K562 (cell line): ENCODE measurements around the gene HOXD1. TPM values are rescaled to one million over a fixed set of nuclear protein-coding genes. Genes with fewer than 3 reads are reported as not detected.

Experiments used
- ATAC-seq: fragments of 200-7000 bp; cut with Tn5 transposase; 3 replicates; pipeline ENCODE4 v1.9.1; 2020; ENCODE audit warnings: moderate library complexity
- BruUV-seq: library from RNA; stranded (reverse); fragments of 400-500 nt; replicated peaks from 2 replicates; lab custom pipeline; 2021; lab: Mats Ljungman, UMichigan
- CTCF ChIA-PET: fragments of 300-600 bp; formaldehyde crosslinking; extraction: SDS; loops from one replicate; lab custom pipeline; 2021; ENCODE audit warnings: low intra/inter-chr PET ratio; lab: Yijun Ruan, JAX
- POLR2A ChIA-PET: fragments of 300-600, 350-650 bp; sonication (Branson Sonifier 250); formaldehyde crosslinking; extraction: SDS; loops from one replicate; lab custom pipeline; 2021; ENCODE audit warnings: antibody characterized with exemption, inconsistent platforms; lab: Yijun Ruan, JAX
- DNase-seq, 4 experiments: peaks; one replicate each; pipeline versions ENCODE4 v3.0.0 to v3.0.0-alpha.2; 2011 to 2018; ENCODE audit warnings: low spot score in 3 of 4, mixed read lengths in 3 of 4; ENCODE audit errors: extremely low read depth in 1 of 4
- FAIRE-seq: peaks from 2 replicates; lab custom pipeline; 2011; peaks lifted over from hg19 to GRCh38; lab: Jason Lieb, UNC
- H2AFZ ChIP-seq: 2 replicates; pipeline ENCODE4 v1.6.0; 2011; ENCODE audit warnings: low read depth, low read length, control low read depth, inconsistent platforms
- H3K27ac ChIP-seq: fragments of 200-600 bp; 3 replicates; pipeline ENCODE4 v1.8.0; 2011; ENCODE audit warnings: low read depth, mild to moderate bottlenecking, control low read depth, inconsistent platforms, low read length, moderate library complexity, mixed read lengths; ENCODE audit errors: extremely low read depth
- H3K27me3 ChIP-seq, 2 experiments: fragments of 300-600 bp in 1 of 2; 2 replicates in 1 of 2; 3 replicates in 1 of 2; pipeline versions ENCODE4 v1.6.0 to v1.8.0; 2011; ENCODE audit warnings: inconsistent platforms in 2 of 2, low read length in 2 of 2, mild to moderate bottlenecking in 1 of 2, mixed read lengths in 1 of 2, moderate library complexity in 1 of 2; ENCODE audit not compliant: control insufficient read depth in 2 of 2, insufficient read depth in 2 of 2
- H3K36me3 ChIP-seq: fragments of 300-600 bp; 3 replicates; pipeline ENCODE4 v1.8.0; 2011; ENCODE audit warnings: mild to moderate bottlenecking, low read length, inconsistent platforms; ENCODE audit not compliant: control insufficient read depth, insufficient read depth
- H3K4me1 ChIP-seq, 2 experiments: fragments of 200-600 bp in 1 of 2; replicated peaks in 1 of 2; 2 replicates in 1 of 2; 3 replicates in 1 of 2; pipeline versions ENCODE4 v1.5.1 to v1.8.0; 2011; ENCODE audit warnings: inconsistent platforms in 2 of 2, low read length in 2 of 2, mild to moderate bottlenecking in 1 of 2, mixed read lengths in 1 of 2, moderate library complexity in 1 of 2; ENCODE audit not compliant: control insufficient read depth in 2 of 2, insufficient read depth in 2 of 2
- H3K4me2 ChIP-seq: 2 replicates; pipeline ENCODE4 v1.6.1; 2011; ENCODE audit warnings: low read length, control low read depth, inconsistent platforms, mixed read lengths; ENCODE audit not compliant: insufficient read depth
- H3K4me3 ChIP-seq: fragments of 200-600 bp; sonication (generic), shearing (Covaris generic); 2 replicates; pipeline ENCODE4 v1.5.1; 2016; ENCODE audit warnings: control low read depth, inconsistent platforms
- H3K79me2 ChIP-seq: fragments of 200-600 bp; 3 replicates; pipeline ENCODE4 v1.8.0; 2011; ENCODE audit warnings: low read length, inconsistent platforms; ENCODE audit not compliant: control insufficient read depth, insufficient read depth
- H3K9ac ChIP-seq, 2 experiments: 2 replicates each; pipeline versions ENCODE4 v1.6.0 to v1.6.1; 2011; ENCODE audit warnings: low read depth in 2 of 2, low read length in 2 of 2, control low read depth in 1 of 2, inconsistent platforms in 1 of 2, mild to moderate bottlenecking in 1 of 2, mixed read lengths in 1 of 2; ENCODE audit not compliant: insufficient read depth in 1 of 2
- H3K9me1 ChIP-seq: one replicate; pipeline ENCODE4 v1.6.0; 2011; ENCODE audit warnings: inconsistent platforms, mild to moderate bottlenecking, low read length, moderate library complexity; ENCODE audit not compliant: control insufficient read depth, insufficient read depth
- H3K9me3 ChIP-seq: replicated peaks from 2 replicates; pipeline ENCODE4 v1.5.1; 2011; ENCODE audit warnings: low read depth, low read length, inconsistent platforms; ENCODE audit not compliant: control insufficient read depth, insufficient read depth
- H4K20me1 ChIP-seq: replicated peaks from 2 replicates; pipeline ENCODE4 v1.6.1; 2011; ENCODE audit warnings: low read length, inconsistent platforms, mixed read lengths; ENCODE audit not compliant: control insufficient read depth, insufficient read depth
- CHD4 ChIP-seq: fragments of 200-600 bp; sonication (generic); IDR thresholded peaks from 3 replicates; pipeline ENCODE4 v1.6.1; 2012; ENCODE audit warnings: low read depth, mild to moderate bottlenecking, mixed read lengths, low read length, inconsistent platforms; ENCODE audit not compliant: insufficient read depth, insufficient replicate concordance, poor library complexity, severe bottlenecking
- EZH2 ChIP-seq: IDR thresholded peaks from 2 replicates; pipeline ENCODE4 v1.6.1; 2012; ENCODE audit warnings: low read depth, mild to moderate bottlenecking, inconsistent platforms, low read length, borderline replicate concordance
- HMBOX1 ChIP-seq: sonication (generic); IDR thresholded peaks from 2 replicates; pipeline ENCODE4 v1.6.1; 2016
- HMG20B ChIP-seq: fragments of 250-450 bp; sonication (Bioruptor Pico); IDR thresholded peaks from 2 replicates; pipeline ENCODE4 v1.5.0; 2021; ENCODE audit warnings: mild to moderate bottlenecking
- HNRNPH1 ChIP-seq: fragments of 200-400 bp; formaldehyde crosslinking; optimal IDR thresholded peaks from 2 replicates; pipeline ENCODE3; 2017; ENCODE audit warnings: low read depth, mild to moderate bottlenecking, low read length, moderate library complexity
- MIER1 ChIP-seq: fragments of 450-650 bp; IDR thresholded peaks from 2 replicates; pipeline ENCODE4 v1.6.1; 2016; ENCODE audit warnings: antibody characterized with exemption, mild to moderate bottlenecking, low read depth
- SMAD3 ChIP-seq: fragments of 450-650 bp; formaldehyde crosslinking; conservative IDR thresholded peaks from 2 replicates; pipeline ENCODE4 v1.4.0; 2020; ENCODE audit warnings: mild to moderate bottlenecking
- TRIM28 ChIP-seq: fragments of 450-650 bp; IDR thresholded peaks from 2 replicates; pipeline ENCODE4 v1.6.1; 2017
- ZNF318 ChIP-seq, 2 experiments: fragments of 450-650 bp; IDR thresholded peaks; 2 replicates each; pipeline ENCODE4 v1.6.1; 2016; ENCODE audit warnings: mild to moderate bottlenecking in 2 of 2, borderline replicate concordance in 1 of 2, low read depth in 1 of 2, moderate library complexity in 1 of 2
- ZNF444 ChIP-seq: fragments of 250-450 bp; sonication (Bioruptor Pico); IDR thresholded peaks from 2 replicates; pipeline ENCODE4 v1.4.0; 2020; ENCODE audit warnings: mild to moderate bottlenecking, moderate library complexity
- ZNF655 ChIP-seq: fragments of 250-450 bp; sonication (Bioruptor Pico); IDR thresholded peaks from 2 replicates; pipeline ENCODE4 v1.5.0; 2021
- WGBS: fragments of 100-300 bp; shearing (Covaris generic); methylation state at CpG from one replicate; pipeline ENCODE4 v1.1.6; 2016; ENCODE audit warnings: low coverage, mixed read lengths; ENCODE audit not compliant: insufficient coverage; ENCODE audit errors: missing lambda C conversion rate; 5-methylcytosine and 5-hydroxymethylcytosine counted together
- in situ Hi-C: fragments of 300-500 bp; cut with MboI; formaldehyde crosslinking; loops from 4 replicates; pipeline ENCODE4 v1.15.0; 2018; ENCODE audit warnings: inconsistent platforms, mixed read lengths
- intact Hi-C: fragments of 100-400 bp; cut with micrococcal nuclease; formaldehyde crosslinking; loops from 2 replicates; pipeline ENCODE4 v1.14.2; 2022
- polyA plus RNA-seq, 8 experiments: library from polyadenylated mRNA; depleted of rRNA in 4 of 8; stranded (reverse) in 5 of 8; unstranded in 3 of 8; fragments of >200 nt; fragmentation: Nextera tagmentation in 2 of 8; fragmentation: Illumina TruSeq in 1 of 8; extraction: Ambion mirVana in 2 of 8; extraction: Trizol in 1 of 8; gene quantifications; 2 replicates each; pipeline versions ENCODE4 v1.2.1 to v1.2.3, GENCODE V29; 2011 to 2014; ENCODE audit warnings: inconsistent platforms in 1 of 8, missing spikeins in 1 of 8
- total RNA-seq, 7 experiments: library from RNA; depleted of rRNA in 6 of 7; stranded (reverse); fragments of >200 nt in 6 of 7; fragmentation: Illumina TruSeq in 2 of 7; extraction: Trizol in 2 of 7; gene quantifications; 2 replicates each; pipeline versions ENCODE4 v1.2.1 to v1.2.3, GENCODE V29; 2011 to 2021; ENCODE audit warnings: low replicate concordance in 1 of 7

The HOXD1 gene
- total and polyA plus RNA-seq, 9 of the 15 experiments (the other 6 are each of a cell fraction or from before 2014, with no cell fraction given): not detected

GRCh38 chr2:176170602-176171305 is 17.7 kb upstream of the HOXD1 start:
- no peaks in the 10 kb centered on the region for H3K9me3 ChIP-seq
- no peak for ATAC-seq
- H2AFZ ChIP-seq: no peak overlapping the region
- no peak for DNase-seq
- no TSS peak for BruUV-seq
- intact Hi-C loops (no loop called here), in situ Hi-C loops (no loop called here)
- H3K4me1 ChIP-seq: peaks cover 0 to 25% of the 10 kb centered on the region in 2 experiments; a peak in 3 of 5 replicates
- no peaks in the 10 kb centered on the region for H3K36me3 ChIP-seq
- H3K9ac ChIP-seq: no peak overlapping the region
- POLR2A ChIA-PET: interaction anchor here (0.8 kb wide), 1 partner anchor 9 kb away, joined by 4 read pairs; no protein-coding TSS in a partner anchor
- CTCF ChIA-PET: no interaction called here
- H3K4me2 ChIP-seq: no peak overlapping the region
- no peaks in the 10 kb centered on the region for H3K9me1 ChIP-seq
- FAIRE-seq: no peak
- H3K4me3 ChIP-seq: no peak overlapping the region
- 0% methylated on average over 1 of the region's 1 CpG for WGBS
- H3K27me3 ChIP-seq: peaks cover 40 to 45% of the 10 kb centered on the region in 2 experiments; a peak in 4 of 5 replicates
- H4K20me1 ChIP-seq: no peaks in the 10 kb centered on the region; the same call in 1 of the 2 replicates
- H3K79me2 ChIP-seq: no peaks in the 10 kb centered on the region
- H3K27ac ChIP-seq: no peak overlapping the region
- TF ChIP-seq TRIM28 (no peak), MIER1 (no peak), ZNF655 (CRISPR knock-in tag) (no peak), CHD4 (no peak), SMAD3 (CRISPR knock-in tag) (no peak), HMG20B (CRISPR knock-in tag) (no peak), ZNF444 (CRISPR knock-in tag) (no peak), HNRNPH1 (no peak), ZNF318 (IDR thresholded peaks at IDR 0.05; ENCODE audit: borderline replicate concordance in 1 of 2, low read depth in 1 of 2) (no peak), EZH2 (no peak), HMBOX1 (no peak)
